Measurements from ENCODE around the gene ACOT11.
"Not testable (repeated sequence)": the region's sequence is repeated elsewhere in the genome, so short reads cannot be mapped to it uniquely, and the experiment has no call there.

ACOT11 gene

GRCh38 chr1:54547601-54548388 is at the start of gene ACOT11:
TSS of gene ACOT11 (plus strand) at chr1:54548228. CDS start at chr1:54548310, 82 bp downstream.
- peak; percentile 49 to 53 for DNase-seq

DNA sequence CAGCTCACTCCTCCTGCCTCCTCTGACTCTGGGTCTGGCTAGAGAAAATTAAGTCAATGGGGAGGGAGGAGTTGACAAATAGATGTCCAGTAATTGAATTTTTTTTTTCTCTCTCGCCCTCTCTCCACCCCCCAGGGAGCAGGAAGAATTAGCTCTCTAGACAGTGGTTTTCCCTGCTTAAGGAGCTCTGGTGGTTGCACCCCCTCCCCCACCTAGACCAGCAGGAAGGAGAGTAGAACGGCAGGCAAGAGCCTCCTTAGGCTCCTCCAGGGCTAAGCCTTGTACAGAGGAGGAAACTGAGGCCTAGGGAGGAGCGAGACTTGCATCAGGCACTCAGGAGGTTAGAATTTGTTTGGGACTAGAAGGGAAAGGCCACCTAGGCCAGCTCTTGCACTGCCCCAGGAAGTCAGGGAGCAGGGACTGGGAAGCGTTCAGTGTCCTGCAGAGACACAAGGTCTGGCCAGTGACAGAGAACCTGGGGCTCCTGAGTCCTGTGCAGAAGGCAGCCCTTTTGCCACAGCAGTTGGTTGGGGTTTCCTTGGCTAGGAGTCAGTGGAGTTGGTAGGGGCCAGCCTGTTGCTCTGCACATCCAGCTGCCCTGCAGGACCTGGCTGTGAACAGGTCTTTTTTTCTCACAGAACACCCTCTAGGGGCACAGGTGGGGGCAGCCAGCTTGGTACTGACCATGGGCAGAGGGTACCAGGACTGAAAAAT is 49.5 kb upstream of the ACOT11 start:
- no peak for DNase-seq

DNA sequence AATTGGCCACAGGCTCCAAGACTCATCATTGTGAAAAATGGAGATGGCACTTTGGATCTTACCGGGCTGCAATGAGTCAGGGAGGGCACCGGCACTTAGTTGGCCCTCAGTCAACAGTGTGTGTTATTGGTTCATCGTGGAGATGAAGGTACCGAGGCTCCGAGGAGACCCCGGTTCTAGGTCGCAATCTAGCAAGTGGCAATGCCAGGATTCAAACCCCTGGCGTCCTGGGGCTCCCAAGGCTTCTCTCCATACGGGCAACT is 49.0 kb upstream of the ACOT11 start:
- DNase-seq: no peak

GRCh38 chr1:54499360-54500106 is 48.5 kb upstream of the ACOT11 start:
- peak in 1 of 2 donors; percentile 39 for DNase-seq

DNA sequence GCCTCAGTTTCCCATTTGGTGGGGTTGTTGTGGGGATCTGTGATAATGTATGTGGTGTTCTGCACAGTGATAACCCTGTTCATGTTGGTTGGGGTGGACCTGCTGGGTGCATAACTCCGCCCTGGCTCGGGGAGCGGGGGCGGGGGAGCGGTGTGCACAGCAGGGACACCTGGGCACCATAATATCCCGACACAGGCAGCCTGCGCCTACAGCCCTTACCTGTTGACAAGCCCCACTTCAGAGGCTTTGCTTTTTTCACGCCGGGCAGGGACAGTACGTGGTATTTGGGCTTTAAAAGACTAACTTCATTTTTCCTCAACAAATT is 48.0 kb upstream of the ACOT11 start:
- DNase-seq: no peak

- DNase-seq: no peak
Observed at GRCh38 chr1:54501849-54502248, 46.2 kb upstream of the ACOT11 start.

DNA sequence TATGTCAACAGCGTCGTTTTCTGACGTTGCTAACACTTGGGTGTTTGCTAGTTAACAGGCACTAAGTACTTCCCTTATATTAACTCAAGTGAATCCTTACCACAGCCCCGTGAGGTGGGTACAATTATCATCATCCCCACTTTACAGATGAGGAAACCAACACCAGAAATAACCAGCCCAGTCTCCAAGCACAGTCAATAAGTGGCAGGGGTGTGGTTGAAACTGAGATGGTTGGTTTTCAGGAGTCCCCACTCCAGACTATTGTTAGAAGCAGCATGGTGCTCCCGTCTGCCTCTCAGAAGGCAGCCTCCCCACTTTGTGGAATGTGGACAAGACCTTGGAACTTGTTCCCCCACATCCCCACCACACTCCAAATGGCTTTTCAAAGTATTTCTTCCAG is 45.7 kb upstream of the ACOT11 start:
- no peak for DNase-seq

GRCh38 chr1:54506594-54506993 is 41.4 kb upstream of the ACOT11 start:
- DNase-seq: no peak

DNA sequence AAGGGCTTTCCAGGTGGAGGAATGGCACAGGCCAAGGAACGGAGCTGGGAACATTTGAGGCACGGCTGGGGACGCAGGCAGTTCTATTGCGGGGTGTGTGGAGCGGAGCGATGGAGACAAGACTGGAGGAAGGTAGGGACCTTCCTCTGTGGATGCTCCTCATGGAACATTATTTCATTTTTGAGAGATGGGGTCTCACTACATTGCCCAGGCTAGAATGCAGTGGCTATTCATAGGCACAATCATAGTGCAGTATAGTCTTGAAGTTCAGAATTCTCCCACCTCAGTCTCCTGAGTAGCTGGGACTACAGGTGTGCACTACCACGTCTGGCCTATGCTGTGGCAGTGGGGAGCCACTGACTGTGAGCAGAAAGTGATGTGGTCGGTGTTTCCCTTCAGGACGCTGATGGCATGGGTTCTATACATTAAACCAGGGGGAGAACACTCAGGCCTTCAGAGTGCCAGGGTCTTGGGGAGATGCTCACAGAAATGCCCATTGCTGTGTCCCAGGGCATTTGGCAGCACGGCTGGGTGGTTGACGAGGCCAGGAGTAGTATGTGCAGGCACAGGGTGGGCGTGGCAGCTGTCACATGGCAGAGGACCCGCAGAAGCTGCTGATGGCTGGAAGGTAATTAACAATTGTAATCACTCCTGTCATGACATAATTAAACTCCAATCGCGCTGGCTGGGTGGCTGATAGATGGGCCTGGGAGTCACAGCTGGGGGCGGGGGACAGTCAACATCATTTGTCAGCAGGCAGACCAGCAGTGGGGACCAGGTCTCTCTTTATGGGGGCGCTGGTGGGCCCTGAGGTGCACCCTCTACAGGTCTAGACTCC is 40.8 kb upstream of the ACOT11 start:
- DNase-seq: no peak

GRCh38 chr1:54510715-54511270 is 37.2 kb upstream of the ACOT11 start:
- DNase-seq: no peak

DNA sequence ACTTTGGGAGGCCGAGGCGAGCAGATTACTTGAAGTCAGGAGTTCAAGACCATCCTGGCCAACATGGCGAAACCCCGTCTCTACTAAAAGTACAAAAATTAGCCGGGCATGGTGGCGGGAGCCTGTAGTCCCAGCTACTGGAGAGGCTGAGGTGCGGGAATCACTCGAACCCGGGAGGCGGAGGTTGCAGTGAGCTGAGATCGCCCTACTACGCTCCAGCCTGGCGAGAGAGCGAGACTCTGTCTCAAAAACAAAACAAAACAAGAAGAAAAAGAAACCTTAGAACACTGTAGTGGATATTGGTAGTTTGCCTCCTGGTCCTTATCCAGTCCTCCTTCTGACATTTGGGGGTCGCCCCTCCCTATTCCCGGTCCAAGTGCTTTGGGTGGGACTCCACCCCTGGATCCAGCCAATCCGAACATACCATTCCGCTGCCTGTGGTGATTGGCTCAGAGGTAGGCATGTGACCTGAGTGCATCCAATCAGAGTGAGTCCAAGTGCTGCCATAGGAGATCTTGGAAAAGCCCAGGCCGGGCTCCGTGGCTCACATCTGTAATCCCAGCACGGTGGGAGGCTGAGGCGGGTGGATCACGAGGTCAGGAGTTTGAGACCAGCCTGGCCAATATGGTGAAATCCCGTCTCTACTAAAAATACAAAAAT is 34.0 kb upstream of the ACOT11 start:
- DNase-seq: not testable (repeated sequence)

DNA sequence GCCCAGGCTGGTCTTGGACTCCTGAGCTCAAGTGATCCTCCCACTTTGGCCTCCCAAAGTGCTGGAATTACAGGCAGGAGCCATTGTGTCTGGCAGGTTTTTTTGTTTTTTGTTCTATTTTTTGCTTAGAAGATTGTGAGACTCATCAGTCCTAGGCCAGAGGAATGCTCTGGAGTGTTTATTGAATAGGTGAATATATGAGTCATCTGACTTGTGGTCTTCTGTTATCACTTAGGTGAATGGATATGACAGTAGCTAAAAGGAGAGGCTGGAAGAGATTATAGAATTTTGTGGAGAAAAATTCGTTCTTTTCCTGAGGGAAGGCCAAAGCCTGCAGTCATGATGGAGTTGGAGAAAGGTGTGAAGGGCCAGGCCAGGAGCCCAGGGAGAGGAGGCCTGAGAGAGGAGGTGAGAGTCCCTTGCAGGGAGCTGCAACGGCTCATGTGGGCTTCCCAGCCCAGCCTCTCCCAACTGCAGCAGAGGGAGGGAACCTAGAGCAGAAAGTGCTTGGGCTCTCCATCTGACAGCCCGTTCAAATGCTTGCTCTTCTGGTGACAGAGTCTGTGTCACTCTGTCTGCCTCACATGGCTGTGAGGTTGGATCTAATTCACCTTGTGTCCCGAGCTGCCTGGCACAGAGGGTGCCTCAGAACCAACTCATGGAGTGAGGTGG is 31.6 kb upstream of the ACOT11 start:
- DNase-seq: no peak

DNA sequence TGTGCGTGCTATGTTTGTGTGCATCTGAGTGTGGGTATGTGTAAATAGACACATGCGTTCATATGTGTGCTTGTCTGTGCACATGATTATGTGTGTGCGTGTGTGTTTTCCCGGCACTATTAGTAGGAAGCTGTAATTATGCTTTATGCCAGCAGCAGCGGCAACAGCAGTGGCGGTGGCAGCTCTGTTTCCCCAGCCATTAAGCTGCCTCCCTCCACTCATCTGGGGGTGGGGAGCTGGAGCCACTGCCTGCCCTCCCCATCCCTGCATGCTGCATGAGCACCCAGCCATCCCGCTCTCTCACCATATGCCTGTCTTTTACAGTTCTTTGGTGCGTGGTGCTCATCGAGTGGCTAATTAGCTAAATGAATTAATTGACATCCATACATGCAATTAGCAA is 30.5 kb upstream of the ACOT11 start:
- no peak for DNase-seq

DNA sequence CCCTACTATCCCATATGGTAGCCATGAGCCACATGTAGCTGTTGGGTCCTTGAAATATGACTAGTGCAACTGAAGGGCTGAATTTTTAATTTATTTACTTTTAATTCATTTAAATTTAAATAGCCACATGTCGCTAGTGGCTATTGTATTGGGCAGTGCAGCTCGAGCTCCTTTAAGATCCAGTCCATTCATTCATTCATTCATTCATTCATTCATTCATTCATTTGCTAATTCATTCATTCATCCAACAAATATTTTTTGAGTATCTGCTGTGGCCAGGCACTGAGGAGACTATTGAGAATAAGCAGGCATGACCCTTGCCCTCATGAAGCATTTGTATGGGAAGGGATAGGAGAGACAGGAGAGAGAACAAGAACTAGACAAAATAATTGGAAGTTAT is 29.5 kb upstream of the ACOT11 start:
- no peak for DNase-seq

- DNase-seq: no peak
Observed at GRCh38 chr1:54519709-54520108, 28.3 kb upstream of the ACOT11 start.

GRCh38 chr1:54520631-54521321 is 27.3 kb upstream of the ACOT11 start:
- no peak for DNase-seq

- DNase-seq: not testable (repeated sequence)
Observed at GRCh38 chr1:54526565-54526964, 21.5 kb upstream of the ACOT11 start.

GRCh38 chr1:54528613-54529012 is 19.4 kb upstream of the ACOT11 start:
- DNase-seq: peak in 1 of 2 donors; percentile 18

DNA sequence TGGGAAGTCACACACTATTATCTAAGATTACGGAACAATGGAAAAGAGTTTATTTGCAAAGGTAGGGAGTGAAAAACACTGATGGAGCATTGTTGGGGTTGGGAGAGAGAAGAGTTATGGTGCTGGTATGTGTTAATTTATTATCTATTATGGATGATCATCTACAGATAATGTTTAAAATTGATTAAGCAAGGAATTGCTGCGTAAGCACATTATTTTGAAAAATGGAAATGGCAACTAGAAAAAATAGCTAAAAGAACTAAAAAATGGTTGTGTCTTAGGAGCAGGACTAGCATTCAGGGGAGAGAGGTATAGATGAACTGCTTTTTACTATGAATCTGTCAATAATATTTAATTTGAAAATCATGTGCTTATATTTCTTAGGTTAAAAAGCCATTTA is 16.0 kb upstream of the ACOT11 start:
- no peak for DNase-seq

DNA sequence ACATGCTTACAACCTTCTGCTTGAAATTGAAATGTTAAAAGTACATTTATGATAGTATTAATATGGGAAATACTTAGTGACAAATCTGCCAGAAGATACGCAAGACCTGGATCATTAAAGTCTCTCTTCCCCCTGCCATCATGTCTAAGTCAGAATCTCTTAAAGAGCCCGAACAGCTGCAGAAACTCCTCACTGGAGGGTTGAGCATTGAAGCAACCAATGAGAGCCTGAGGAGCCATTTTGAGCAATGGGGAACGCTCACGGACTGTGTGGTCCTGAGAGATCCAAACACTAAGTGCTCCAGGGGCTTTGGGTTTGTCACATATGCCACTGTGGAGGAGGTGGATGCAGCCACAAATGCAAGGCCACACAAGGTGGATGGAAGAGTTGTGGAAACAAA is 11.4 kb upstream of the ACOT11 start:
- DNase-seq: not testable (repeated sequence)

- DNase-seq: no peak
Observed at GRCh38 chr1:54537611-54538010, 10.4 kb upstream of the ACOT11 start.
